HG02938 (cell line): ENCODE data around the gene KANSL2.

Experiments
- ATAC-seq: cut with Tn5 transposase; IDR thresholded peaks from one replicate; pipeline ENCODE4 v1.9.1; 2021; ENCODE audit warnings: mild to moderate bottlenecking, moderate library complexity; ENCODE audit not compliant: unreplicated experiment

Gene KANSL2

DNA sequence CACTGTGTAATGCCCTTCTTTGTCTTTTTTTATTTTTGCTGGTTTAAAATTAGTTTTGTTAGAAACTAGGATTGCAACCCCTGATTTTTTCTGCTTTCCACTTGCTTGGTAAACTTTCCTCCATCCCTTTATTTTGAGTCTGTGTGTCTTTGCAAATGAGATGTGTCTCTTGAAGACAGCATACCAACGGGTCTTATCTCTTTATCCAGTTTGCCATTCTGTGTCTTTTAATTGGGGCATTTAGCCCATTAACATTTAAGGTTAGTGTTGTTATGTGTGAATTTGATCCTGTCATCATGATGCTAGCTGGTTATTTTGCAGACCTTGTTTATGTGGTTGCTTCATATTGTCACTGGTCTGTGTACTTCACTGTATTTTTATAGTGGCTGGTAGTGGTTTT is 68.7 kb downstream of the KANSL2 start:
- ATAC-seq: no peak
